ENCODE measurements around the gene STX18.
A peak's percentile ranks its signal among the peaks of the same experiment; 100 is the strongest.

STX18 gene

DNA sequence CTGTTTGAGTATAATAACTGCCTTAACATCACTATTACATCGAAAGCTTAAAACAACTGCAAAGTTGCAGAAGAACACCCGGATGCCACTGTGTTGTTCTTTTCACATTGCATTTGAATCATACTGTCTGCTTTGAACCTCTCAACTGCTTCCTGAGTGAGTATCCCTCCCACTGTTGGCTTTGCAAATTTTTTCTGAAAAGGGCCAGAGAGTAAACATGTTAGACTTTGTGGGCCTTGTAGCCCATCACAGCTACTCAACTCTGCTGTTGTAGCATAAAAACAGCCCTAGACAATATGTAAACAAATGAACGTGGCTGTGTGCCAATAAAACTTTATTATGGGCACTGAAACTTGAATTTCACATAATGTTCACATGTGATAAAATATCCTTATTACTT is 78.9 kb downstream of the STX18 start:
- TF ChIP-seq, protein P1, sequence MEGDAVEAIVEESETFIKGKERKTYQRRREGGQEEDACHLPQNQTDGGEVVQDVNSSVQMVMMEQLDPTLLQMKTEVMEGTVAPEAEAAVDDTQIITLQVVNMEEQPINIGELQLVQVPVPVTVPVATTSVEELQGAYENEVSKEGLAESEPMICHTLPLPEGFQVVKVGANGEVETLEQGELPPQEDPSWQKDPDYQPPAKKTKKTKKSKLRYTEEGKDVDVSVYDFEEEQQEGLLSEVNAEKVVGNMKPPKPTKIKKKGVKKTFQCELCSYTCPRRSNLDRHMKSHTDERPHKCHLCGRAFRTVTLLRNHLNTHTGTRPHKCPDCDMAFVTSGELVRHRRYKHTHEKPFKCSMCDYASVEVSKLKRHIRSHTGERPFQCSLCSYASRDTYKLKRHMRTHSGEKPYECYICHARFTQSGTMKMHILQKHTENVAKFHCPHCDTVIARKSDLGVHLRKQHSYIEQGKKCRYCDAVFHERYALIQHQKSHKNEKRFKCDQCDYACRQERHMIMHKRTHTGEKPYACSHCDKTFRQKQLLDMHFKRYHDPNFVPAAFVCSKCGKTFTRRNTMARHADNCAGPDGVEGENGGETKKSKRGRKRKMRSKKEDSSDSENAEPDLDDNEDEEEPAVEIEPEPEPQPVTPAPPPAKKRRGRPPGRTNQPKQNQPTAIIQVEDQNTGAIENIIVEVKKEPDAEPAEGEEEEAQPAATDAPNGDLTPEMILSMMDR (IDR thresholded peaks at IDR 0.05; ENCODE audit: low read depth, low read length), result no peak
- no peak overlapping the region for H3K4me3 ChIP-seq (ENCODE audit: low read depth, low read length)
- DNase-seq (ENCODE audit: low read depth, low spot score), result no peak
- in situ Hi-C loops (cut with HindIII; ENCODE audit: low sequenced_read_pairs), result no loop called here

DNA sequence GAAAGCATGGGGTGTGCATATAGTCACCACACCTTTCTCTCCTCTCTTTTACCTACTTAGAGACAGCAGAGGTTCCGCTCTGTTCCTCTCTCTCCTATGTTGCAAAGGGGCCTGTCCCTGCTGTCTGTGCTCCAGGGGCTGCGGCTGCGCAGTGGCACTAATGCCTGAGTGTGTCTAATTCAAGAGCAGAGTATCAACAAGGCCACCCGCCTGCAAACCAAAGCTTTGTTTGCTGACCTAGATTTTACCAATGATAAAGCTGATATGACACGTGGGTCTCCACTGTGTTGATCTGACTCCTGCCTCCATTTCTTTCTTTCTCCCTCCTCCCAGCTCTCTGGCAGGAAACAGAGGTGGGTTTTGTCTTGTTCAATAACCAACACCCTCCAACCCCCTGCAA is 80.0 kb downstream of the STX18 start:
- no peak overlapping the region for H3K4me3 ChIP-seq (ENCODE audit: low read depth, low read length)
- TF ChIP-seq, protein P1 (IDR thresholded peaks at IDR 0.05; ENCODE audit: low read depth, low read length), result no peak
- DNase-seq (ENCODE audit: low read depth, low spot score), result no peak
- in situ Hi-C loops (cut with HindIII; ENCODE audit: low sequenced_read_pairs), result no loop called here

DNA sequence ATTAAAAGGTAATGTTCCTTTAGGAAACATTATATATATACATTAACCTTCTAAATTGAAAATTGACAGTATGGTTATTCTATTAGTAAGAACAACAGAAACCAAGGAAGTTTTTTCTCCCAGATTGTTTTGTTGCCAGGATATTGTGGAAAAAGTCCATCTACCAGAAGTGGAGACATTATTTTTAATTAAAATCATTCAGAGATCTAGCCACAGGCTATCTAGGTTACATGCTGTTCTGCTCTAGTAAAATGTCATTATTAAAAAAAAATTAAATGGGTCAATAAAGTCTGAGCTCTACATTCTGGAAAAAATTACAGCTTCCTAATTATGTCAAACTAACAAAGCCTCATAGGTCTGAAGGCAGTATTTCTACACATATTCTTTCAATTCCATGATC is 80.7 kb downstream of the STX18 start:
- TF ChIP-seq, protein P1 (IDR thresholded peaks at IDR 0.05; ENCODE audit: low read depth, low read length), result no peak
- in situ Hi-C loops (cut with HindIII; ENCODE audit: low sequenced_read_pairs), result no loop called here
- H3K4me3 ChIP-seq (ENCODE audit: low read depth, low read length), result no peak overlapping the region
- no peak for DNase-seq (ENCODE audit: low read depth, low spot score)

DNA sequence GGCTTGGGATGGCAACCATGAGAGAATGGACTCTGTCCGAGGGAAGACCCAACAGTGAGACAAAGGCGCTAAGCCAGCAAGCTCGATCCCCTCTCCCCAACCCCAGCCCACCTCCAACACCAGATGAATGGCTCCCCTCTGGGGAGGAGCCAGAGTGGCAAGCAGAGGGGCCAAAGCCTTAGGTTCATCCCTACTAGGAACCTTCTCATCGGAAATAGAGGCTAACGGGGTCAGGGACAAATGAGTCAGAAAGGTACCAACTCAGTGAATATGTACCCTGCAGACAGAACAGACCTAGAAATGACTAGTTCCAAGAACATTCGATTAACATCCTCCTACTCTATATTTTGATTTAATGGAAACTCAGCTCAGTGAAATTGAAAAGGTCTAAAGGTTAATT is 81.1 kb downstream of the STX18 start:
- in situ Hi-C loops (cut with HindIII; ENCODE audit: low sequenced_read_pairs), result no loop called here
- no peak for DNase-seq (ENCODE audit: low read depth, low spot score)
- H3K4me3 ChIP-seq (ENCODE audit: low read depth, low read length), result no peak overlapping the region
- TF ChIP-seq, protein P1 (IDR thresholded peaks at IDR 0.05; ENCODE audit: low read depth, low read length), result no peak

DNA sequence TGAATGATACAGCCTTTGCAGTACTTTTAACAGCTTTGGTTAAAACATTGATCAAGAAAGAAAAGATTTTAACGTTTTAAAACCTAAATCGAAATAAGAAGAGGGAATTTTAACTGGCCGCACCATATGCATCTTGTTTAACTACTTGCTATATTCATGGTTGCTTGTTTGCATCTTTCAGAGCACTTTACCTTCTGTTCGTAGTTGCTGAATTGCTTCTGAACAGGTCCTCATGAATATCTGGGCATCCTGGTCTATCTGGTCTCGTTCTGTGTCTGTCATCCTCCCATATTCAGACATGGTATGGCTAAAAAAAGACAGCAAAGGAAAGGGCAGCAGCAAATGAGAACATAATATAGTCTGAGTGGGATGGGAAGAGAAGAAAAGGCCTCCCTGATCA is 82.7 kb downstream of the STX18 start:
- in situ Hi-C loops (cut with HindIII; ENCODE audit: low sequenced_read_pairs), result no loop called here
- H3K4me3 ChIP-seq (ENCODE audit: low read depth, low read length), result no peak overlapping the region
- TF ChIP-seq, protein P1 (IDR thresholded peaks at IDR 0.05; ENCODE audit: low read depth, low read length), result no peak
- DNase-seq (ENCODE audit: low read depth, low spot score), result no peak

DNA sequence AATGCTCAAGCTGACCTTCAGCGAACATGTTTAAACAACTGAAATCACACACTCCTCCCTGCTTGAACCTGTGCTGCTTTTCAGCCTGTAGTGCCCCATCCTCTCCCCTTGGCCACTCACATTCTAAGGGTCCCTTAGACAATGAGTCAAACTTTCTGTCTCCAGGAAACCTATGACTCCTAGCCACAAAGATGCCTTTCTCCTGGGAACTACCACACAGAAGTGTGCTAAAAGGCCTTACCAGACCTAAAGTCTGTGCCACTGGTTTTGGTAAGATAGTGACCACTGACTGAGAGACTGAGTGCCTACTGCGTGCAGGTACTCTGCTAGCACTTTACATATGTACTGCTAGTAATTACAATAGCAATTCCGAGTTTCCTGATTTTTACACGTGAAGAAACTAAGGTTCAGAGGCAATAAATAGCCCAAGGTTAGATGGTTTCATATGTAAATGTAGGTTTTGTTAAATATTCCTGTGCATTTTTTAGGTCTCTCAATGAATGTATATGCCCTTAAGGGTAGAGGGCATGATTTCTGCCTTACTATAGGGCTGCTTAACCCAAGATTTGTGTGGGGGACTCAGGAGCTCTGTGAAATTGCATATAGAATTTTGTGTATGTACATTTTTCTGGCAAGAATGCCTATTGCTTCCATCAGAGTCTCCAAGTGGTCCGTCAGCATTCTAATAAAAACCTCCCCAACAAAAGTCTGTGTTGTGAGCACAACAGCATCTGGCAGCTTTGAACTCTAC is 83.9 kb downstream of the STX18 start:
- H3K4me3 ChIP-seq (ENCODE audit: low read depth, low read length), result no peak overlapping the region
- in situ Hi-C loops (cut with HindIII; ENCODE audit: low sequenced_read_pairs), result no loop called here
- peak; percentile 79 for DNase-seq (ENCODE audit: low read depth, low spot score)
- TF ChIP-seq, protein P1 (IDR thresholded peaks at IDR 0.05; ENCODE audit: low read depth, low read length), result no peak

Data from astrocyte of the spinal cord (primary cell).